ENCODE measurements around the gene LTB4R2. TPM values are rescaled to one million over a fixed set of nuclear protein-coding genes. Genes with fewer than 3 reads are reported as not detected.
"Not testable (repeated sequence)": the region's sequence is repeated elsewhere in the genome, so short reads cannot be mapped to it uniquely, and the experiment has no call there.

The LTB4R2 gene
- total RNA-seq, 1 experiment from 2014 or later: 6.9 TPM

- peak; percentile 38 for DNase-seq (ENCODE audit: low read depth)
These were observed 7.4 kb downstream of the LTB4R2 start for GRCh38 chr14:24317141-24317928.

DNA sequence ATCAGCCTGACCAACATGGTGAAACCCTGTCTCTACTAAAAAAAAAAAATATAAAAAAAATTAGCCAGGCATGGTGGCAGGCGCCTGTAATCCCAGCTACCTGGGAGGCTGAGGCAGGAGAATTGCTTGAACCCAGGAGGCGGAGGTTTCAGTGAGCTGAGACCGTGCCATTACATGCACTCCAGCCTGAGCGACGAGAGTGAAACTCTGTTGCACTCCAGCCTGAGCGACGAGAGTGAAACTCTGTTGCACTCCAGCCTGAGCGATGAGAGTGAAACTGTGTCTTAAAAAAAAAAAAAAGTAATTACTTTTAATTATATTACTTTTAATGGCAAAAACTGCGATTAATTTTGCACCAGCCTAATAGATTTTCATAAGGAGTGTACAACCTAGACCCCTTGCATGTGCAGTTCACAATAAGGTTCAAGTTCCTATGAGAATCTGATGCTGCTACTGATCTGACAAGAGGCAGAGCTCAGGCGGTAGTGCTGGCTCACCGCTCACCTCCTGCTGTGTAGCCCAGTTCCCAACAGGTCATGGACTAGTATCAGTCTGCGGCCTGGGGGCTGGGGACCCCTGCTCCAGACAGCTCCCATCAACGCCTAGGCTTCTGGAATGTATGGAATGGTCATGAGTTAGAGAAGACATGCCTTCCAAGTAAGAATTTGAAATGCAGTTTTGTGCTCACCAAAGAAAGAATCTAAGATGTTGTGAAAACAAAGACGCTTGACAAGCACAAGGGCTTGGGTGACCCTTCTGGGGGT, 11.5 kb downstream of the LTB4R2 start:
- DNase-seq (ENCODE audit: low read depth): no peak

- DNase-seq (ENCODE audit: low read depth): no peak
These were observed 12.7 kb downstream of the LTB4R2 start for GRCh38 chr14:24322672-24323071.

- no peak for DNase-seq (ENCODE audit: low read depth)
These were observed 13.4 kb downstream of the LTB4R2 start for GRCh38 chr14:24323341-24323740.

- no peak for DNase-seq (ENCODE audit: low read depth)
These were observed 14.1 kb downstream of the LTB4R2 start for GRCh38 chr14:24324024-24324423.

DNA sequence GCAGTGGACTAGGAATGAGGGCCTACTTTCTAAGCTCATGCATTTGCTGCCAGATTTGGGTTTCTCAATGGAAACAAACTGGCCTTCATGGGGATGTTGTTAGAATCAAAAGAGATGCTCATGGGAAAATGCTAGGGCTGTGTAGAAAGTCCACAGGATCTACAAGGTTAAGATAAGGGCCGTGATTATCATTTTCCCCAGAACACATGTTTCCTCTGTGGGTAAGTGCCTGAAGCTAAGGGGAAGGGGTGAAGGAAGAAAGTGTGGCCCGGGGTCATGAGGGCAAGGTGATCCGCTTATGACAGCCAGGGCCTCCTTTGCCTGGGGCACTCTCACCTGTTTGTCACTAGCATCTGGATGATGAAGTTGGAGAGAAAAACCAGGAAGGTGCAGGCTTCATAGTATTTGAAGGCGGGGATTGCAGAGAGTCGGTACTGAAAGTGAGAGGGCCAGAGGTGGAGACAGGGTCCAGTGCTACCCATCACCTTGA, 15.1 kb downstream of the LTB4R2 start:
- DNase-seq (ENCODE audit: low read depth): no peak

DNA sequence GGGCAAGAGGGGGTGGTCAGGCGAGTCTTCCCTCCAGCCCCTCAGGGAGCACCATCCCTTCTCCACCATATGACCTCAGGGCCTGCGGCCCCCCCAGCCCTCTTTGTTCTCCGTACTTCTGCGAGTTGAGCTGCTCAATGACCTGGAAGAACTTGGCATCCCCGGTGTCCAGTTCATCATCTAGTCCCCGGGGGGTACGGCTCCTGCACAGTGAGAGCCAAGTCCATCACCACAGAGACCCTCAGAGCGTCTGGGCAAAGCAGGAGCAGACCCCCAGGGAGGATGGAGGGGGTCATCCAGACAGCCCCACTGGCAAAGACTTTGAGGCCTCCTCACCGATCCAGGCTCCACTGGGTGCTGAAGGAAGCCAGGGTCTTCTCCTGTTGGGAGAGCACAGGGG, 16.0 kb downstream of the LTB4R2 start:
- no peak for DNase-seq (ENCODE audit: low read depth)

- DNase-seq (ENCODE audit: low read depth): no peak
These were observed 17.4 kb downstream of the LTB4R2 start for GRCh38 chr14:24327303-24327702.

DNA sequence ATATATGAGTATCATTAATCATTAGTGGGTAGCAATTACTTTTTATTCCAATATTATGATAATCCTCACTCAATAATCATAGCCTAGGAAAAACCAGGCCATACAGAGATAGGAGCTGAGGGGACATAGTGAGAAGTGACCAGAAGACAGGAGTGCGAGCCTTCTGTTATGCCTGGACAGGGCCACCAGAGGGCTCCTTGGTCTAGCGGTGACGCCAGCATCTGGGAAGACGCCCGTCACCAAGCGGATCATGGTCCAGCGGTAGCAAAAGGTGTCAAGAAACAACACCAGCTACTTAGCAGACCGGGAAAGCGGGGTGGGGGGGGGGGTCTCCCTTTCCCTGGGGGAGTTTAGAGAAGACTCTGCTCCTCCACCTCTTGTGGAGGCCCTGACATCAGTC, 18.0 kb downstream of the LTB4R2 start:
- DNase-seq (ENCODE audit: low read depth): not testable (repeated sequence)

DNA sequence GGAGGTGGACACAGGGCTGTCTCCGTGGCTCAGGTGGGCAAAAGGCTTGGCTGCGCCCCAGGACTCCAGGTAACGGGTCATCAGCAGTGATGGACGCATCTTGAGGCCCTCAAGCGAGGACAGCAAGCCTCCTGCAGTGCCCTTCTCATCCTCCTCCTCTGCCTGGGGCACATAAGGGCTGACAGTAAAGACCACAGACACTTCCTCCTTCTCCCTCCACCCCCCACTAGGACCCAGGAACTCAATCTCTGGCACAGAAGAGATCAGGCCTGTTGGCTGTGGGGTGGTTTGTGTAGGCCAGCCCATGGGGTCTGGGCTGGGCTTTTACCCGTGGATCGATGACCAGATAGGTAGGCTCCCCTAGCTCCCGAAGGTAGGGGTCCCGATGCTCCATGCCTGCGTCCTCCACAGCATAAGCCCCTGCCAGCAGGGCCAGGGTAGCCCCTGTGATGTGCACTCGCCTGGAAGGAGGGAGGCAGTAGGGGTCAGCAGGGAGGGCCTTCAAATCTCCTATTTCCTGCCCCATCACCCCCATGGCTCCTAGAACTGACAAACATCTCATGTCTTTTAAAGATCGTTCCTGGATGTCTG, 19.2 kb downstream of the LTB4R2 start:
- DNase-seq (ENCODE audit: low read depth): no peak

GRCh38 chr14:24329736-24330135, 19.8 kb downstream of the LTB4R2 start:
- no peak for DNase-seq (ENCODE audit: low read depth)

- no peak for DNase-seq (ENCODE audit: low read depth)
These were observed 21.2 kb downstream of the LTB4R2 start for GRCh38 chr14:24330973-24331674.

DNA sequence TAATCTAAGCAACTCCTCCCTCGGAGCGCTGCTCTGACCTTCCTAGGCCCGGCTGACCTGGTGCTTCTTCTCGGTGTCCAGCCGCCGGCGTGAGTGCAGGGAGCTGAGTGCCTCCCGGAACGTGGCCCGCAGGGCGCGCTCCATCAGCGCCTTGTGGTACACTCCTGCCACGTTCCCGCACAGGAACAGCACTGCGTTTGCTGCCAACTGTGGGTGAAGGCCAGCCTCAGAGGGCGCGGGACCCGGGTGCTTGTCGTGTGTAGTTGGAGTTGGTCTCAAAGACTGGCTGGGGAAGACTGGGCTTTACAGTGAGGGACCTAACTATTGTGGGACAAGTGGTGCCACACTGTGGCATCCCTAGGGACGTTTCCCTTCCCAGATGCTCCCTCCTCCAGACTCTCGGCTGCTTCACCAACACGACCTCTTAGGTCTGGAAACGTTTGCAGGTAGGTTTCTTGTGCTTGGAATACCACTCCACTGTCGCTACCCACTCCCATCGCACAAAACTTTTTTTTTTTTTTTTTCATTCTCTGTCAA, 21.9 kb downstream of the LTB4R2 start:
- no peak for DNase-seq (ENCODE audit: low read depth)

- DNase-seq (ENCODE audit: low read depth): peak; percentile 73
These were observed 22.5 kb downstream of the LTB4R2 start for GRCh38 chr14:24332268-24332993.

DNA sequence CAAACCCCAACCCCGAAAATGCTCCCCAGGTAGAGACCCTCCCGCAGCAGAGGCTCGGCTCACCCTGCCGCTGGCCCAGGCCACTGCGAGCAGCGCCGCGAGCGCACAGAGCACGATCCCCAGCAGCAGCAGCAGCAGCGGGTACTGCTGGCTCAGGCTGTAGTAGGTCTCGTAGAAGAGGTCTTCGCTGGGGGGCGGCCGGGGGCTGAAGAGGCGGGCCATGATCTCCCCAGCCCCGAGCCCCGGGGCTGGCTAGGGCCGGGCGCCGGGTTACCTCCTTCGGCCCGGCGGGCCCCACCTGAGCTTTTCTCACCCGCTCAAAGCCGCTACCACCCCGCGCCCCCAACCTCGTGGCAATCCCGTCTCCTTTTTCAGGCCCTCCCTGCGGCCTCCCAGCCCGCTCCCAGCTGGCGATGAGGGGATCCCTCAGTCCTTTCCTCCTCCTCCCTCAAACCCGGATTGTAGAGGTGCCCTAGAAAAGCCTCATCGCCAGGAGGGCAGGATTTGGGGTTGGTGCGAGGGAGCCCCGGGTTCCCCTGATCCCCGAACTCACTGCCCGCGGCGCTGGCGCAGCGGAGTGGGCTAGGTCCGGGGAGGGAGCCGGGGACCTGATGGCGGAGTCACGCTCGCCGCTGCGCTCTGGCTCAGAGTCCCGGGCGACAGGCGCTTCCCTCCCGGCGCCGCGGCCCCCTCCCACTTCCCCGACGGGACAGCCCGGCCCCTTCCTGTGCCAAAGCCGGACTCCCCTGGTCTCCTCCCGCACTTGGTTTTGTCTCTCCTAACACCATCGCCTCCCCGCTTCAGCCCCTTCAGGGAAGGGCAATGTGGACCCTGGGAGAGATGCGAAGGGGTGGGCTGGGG, 24.7 kb downstream of the LTB4R2 start, which contains the start of gene ADCY4:
TSS of gene ADCY4 (minus strand) at position 641 of the 861 bp plus-strand sequence. CDS start at position 222, 419 bp downstream.
- DNase-seq (ENCODE audit: low read depth): no peak

GRCh38 chr14:24335461-24336171, 25.7 kb downstream of the LTB4R2 start:
- no peak for DNase-seq (ENCODE audit: low read depth)

DNA sequence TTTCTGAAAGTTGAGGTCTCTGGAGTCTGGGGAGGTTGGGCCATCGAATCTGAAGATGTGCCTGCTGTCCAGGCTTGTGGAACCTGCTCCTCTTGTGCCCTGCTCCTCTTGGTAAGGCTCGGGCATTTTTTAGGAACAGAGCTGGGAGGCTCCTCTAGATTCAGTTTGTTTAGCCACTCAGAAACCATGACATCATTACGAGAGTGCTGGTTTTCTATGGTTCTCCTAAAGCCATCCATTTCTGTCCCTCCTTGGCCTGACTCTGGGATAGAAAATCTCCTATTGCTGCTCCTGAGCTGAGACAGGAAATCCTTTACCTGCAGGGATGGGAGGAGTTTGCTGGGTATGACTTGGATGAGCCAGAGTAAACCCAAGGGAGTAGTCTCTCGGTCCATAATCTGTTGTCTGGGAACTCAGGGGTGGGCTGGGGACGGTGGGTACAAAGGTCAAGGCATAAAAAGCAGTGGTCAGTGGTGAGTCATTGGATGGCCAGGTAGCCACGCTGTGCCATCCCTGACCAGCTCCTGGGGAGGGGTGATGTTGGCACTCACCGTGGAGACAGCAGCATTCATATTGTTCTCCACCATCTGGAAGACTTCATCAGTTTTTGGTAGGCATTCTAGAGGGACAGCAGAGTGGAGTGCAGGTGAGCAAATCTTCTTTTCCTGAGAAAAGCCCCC, 27.3 kb downstream of the LTB4R2 start:
- DNase-seq (ENCODE audit: low read depth): no peak

GRCh38 chr14:24337824-24338175, 27.9 kb downstream of the LTB4R2 start:
- no peak for DNase-seq (ENCODE audit: low read depth)

DNA sequence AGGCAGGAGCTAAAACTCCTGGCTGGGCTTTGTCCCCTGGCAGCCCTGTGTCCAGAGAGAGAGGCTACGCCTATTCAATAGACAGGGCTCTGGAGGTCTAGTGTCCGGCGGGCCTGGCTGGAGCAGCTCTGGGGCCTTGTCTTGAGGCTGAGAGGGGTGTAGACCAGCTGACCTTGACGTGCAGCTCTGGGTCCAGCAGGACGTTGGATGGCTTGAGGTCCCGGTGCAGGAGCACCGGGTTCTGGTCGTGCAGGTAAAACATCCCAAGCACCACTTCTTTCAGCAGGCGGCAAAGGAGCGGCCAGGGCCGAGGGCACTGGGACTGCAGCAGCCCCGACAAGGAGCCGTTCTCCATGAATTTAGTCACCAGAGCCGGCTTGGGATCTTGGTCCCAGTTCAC, 28.9 kb downstream of the LTB4R2 start:
- no peak for DNase-seq (ENCODE audit: low read depth)
